Amniotic epithelial cell (primary cell): ENCODE measurements around the gene MARK2.

Experiments
- DNase-seq: peaks from one replicate; pipeline ENCODE4 v3.0.0-alpha.2; 2010; ENCODE audit warnings: low read depth

Gene MARK2

GRCh38 chr11:63829823-63830489 is 9.0 kb upstream of the MARK2 start:
- peak; percentile 45 for DNase-seq

GRCh38 chr11:63831326-63831725 is 7.6 kb upstream of the MARK2 start:
- no peak for DNase-seq

GRCh38 chr11:63832336-63832735 is 6.6 kb upstream of the MARK2 start:
- DNase-seq, result no peak

GRCh38 chr11:63833048-63833447 is 5.9 kb upstream of the MARK2 start:
- DNase-seq, result no peak

- no peak for DNase-seq
These were observed 4.3 kb upstream of the MARK2 start for GRCh38 chr11:63834535-63835157.

GRCh38 chr11:63835158-63835545 is 3.8 kb upstream of the MARK2 start:
- DNase-seq, result no peak

- DNase-seq, result peak; percentile 61
These were observed 1.8 kb upstream of the MARK2 start for GRCh38 chr11:63837027-63837688.

GRCh38 chr11:63837739-63838138 is 1.2 kb upstream of the MARK2 start:
- no peak for DNase-seq

GRCh38 chr11:63838150-63838677 is 696 bp upstream of the MARK2 start:
- no peak for DNase-seq

- DNase-seq, result no peak
These were observed 822 bp downstream of the MARK2 start for GRCh38 chr11:63839508-63840355.

- no peak for DNase-seq
These were observed 1.6 kb downstream of the MARK2 start for GRCh38 chr11:63840356-63841060.

GRCh38 chr11:63841554-63841953 is 2.6 kb downstream of the MARK2 start:
- peak; percentile 60 for DNase-seq

- DNase-seq, result peak; percentile 41
These were observed 4.1 kb downstream of the MARK2 start for GRCh38 chr11:63843041-63843440.

GRCh38 chr11:63844836-63845235 is 5.9 kb downstream of the MARK2 start:
- no peak for DNase-seq

- DNase-seq, result peak; percentile 96
These were observed 6.4 kb downstream of the MARK2 start for GRCh38 chr11:63845303-63845702.

GRCh38 chr11:63845911-63846310 is 7.0 kb downstream of the MARK2 start:
- peak; percentile 89 for DNase-seq

- DNase-seq, result no peak
These were observed 8.0 kb downstream of the MARK2 start for GRCh38 chr11:63846897-63847296.

GRCh38 chr11:63847363-63847762 is 8.5 kb downstream of the MARK2 start:
- no peak for DNase-seq

- DNase-seq, result no peak
These were observed 10.8 kb downstream of the MARK2 start for GRCh38 chr11:63849691-63850090.

GRCh38 chr11:63850920-63851319 is 12.0 kb downstream of the MARK2 start:
- DNase-seq, result no peak

- no peak for DNase-seq
These were observed 12.5 kb downstream of the MARK2 start for GRCh38 chr11:63851364-63851763.

GRCh38 chr11:63853476-63853875 is 14.6 kb downstream of the MARK2 start:
- no peak for DNase-seq
